Activated CD4-positive, alpha-beta T cell treated with anti-CD3 and anti-CD28 coated beads, Interleukin-2, amount 50 U/mL, for 4 hours (primary cell): Measurements from ENCODE around the gene MSH5.
A peak's percentile ranks its signal among the peaks of the same experiment; 100 is the strongest.

Experiments used
- DNase-seq, 2 experiments: peaks; one replicate each; pipeline ENCODE4 v3.0.0-alpha.2; 2020

MSH5 gene

GRCh38 chr6:31762356-31762755 is 22.6 kb downstream of the MSH5 start, which contains the start of gene SAPCD1:
TSS of gene SAPCD1 (plus strand) at chr6:31762656. CDS start at chr6:31763055, 399 bp downstream.
- no peak for DNase-seq

DNA sequence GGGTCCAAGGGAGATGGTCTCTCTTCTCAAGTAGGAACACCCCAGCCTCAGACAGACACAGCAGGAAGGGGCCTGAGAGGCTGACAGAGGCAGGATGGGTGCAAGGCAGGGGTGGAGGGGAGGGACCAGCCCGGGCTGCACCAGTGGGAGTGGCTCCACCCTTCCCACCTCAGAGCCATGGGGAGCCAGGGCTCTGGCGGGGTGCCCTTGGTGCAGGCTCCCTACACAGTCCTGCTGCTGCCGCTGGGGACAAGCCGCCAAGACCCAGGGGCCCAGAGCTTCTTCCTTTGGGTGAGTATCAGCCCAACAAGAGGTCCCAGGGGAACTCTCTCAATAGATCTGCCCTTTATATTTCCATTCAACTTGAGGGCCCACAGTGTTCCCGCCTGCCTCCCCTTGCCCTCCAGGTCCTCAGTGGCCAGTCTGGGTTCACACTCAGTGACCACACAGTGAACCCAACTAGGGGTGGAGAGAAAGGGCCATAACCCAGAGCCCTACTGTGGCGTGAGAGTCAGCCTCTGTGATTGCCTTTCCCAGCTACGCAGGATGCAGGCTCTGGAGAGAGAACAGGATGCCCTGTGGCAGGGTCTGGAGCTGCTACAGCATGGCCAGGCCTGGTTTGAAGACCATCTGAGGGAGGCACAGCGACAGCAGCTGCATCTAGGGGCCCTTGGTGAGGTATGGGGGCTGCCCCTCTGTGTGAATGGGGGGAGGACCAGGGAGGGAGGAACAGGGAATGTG is 23.2 kb downstream of the MSH5 start:
- DNase-seq = no peak

- no peak for DNase-seq
Observed at GRCh38 chr6:31763619-31763940, 23.8 kb downstream of the MSH5 start.

GRCh38 chr6:31764198-31764597 is 24.4 kb downstream of the MSH5 start:
- DNase-seq = no peak

- DNase-seq = no peak
Observed at GRCh38 chr6:31765559-31765909, 25.7 kb downstream of the MSH5 start.

GRCh38 chr6:31765910-31766794 is 26.3 kb downstream of the MSH5 start:
- DNase-seq = no peak

DNA sequence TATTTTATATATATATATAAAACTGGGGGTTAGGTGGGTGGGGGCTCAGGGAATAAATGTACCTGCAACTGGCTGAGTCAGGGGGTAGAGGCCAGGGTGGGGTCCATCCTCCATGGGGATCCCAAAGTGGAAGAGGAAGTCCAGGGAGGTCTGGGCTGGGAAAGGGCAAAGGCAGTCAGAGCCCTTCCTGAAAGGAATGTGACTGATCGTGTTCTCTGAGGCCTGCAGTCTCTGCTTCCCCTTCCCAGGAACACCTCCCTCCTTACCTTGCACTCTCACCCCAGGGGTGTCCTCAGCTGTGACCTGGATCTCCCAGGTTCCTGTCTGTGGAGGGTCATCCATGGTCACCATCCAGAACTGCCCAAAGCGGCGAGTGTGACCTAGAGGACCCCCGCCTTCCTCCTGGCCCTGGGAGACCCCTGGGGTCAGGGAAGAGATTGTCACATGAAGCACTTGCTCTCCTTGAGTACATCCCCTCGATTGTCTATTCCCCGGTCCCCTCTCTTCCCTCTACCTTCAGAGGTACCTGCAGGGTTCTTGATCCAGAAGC is 27.4 kb downstream of the MSH5 start:
- DNase-seq = no peak

GRCh38 chr6:31768363-31769257 is 28.8 kb downstream of the MSH5 start:
- no peak for DNase-seq

DNA sequence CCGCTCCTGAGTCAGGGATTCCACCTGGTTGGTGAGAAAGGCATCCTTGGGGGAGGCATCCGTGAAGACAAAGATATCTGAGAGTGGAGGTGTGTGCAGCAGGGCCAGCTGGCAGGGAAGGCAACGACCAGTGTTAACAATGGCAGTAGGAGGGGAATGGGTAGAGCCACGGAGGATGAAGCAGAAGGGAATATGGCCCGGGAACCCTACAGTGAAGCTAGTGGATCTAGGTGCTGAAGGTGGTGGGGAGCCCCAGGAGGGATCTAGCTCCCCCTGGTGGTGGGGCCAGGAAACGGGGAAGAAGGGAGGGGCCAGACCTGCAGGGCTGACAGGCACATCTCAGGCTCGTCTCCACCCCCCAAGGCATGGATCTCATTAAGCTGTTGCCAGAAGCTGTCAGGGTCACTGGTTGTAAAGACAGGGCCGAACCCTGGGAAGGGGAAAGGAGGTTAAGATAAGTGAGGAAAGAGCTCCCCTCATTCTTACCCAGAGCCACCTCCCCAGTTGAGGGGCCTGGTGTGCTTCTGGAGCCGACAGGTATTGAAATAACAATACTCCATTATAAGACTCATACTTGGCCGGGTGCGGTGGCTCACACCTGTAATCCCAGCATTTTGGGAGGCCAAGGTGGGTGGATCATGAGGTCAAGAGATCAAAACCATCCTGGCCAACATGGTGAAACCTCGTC is 30.0 kb downstream of the MSH5 start:
- peak; percentile 76 to 79 for DNase-seq

- no peak for DNase-seq
Observed at GRCh38 chr6:31770860-31771259, 31.1 kb downstream of the MSH5 start.

- peak; percentile 37 to 47 for DNase-seq
Observed at GRCh38 chr6:31771992-31772358, 32.2 kb downstream of the MSH5 start.

DNA sequence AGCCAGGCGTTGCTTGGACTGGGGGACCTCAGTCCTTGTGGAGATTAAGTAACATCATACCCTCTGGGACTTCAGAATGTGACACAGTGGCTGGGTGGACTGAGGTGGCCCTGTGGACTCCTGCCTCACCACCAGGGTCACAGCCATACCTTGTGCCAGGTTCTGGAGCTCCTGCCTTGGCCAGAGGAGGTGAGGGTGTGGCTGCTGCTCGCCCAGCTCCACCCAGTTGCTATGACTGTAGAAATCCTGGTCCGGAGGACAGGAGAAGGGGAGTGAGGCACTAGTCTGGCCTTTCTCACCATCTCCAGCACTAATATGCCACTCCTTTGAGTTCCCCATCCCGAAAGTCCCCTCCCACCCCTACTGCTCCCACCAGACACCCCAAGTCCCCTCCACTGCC is 35.4 kb downstream of the MSH5 start:
- DNase-seq = no peak

GRCh38 chr6:31775633-31776484 is 36.1 kb downstream of the MSH5 start:
- no peak for DNase-seq

DNA sequence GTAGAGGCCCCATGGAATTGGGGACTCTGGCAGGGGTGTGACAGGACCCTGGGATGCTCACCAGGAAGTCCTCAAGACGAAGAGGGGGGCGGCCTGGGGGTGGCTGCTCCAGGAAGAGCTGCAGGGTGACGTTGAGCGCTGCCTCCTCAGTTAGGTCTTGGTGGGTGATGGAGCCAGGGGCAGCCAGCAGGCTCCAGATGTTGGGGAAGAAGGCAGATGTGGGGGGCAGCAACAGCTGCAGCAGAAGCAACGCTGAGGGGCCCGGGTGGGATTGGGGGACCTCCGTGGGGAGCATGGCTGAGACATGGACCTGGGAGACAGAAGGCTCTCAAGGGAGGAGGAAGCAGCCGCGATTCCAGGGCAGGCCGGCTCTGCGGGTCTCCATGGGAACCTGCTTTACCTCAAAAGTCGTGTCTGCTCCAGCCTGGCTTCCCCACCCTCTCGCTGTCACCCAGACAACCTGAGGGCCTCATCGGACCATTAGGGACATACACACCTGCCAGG is 36.7 kb downstream of the MSH5 start:
- no peak for DNase-seq

- DNase-seq = peak; percentile 70 to 78
Observed at GRCh38 chr6:31776989-31777666, 37.3 kb downstream of the MSH5 start, which contains the start of gene VWA7. TSS of gene VWA7 (minus strand) at chr6:31777328. CDS start at chr6:31776779, 549 bp downstream.

- no peak for DNase-seq
Observed at GRCh38 chr6:31777667-31778050, 37.9 kb downstream of the MSH5 start.

DNA sequence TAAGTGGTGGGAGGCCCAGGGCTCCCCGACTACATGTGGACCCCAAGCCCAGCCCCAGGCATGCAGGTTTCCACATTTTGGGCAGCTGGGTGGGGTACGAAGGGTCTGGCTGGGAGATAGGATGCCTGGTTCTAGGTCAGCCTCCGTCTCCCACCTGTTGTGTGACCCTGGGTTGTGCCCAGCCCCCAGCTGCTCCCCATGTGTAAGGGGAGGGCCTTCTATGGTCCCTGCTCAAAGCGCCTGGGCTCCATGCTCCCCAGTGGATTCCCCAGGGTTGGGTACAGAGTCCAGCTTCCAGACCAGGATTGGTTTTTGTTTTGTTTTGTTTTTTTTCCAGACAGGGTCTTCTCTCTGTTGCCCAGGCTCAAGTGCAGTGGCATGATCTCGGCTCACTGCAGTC is 38.4 kb downstream of the MSH5 start:
- DNase-seq = no peak

DNA sequence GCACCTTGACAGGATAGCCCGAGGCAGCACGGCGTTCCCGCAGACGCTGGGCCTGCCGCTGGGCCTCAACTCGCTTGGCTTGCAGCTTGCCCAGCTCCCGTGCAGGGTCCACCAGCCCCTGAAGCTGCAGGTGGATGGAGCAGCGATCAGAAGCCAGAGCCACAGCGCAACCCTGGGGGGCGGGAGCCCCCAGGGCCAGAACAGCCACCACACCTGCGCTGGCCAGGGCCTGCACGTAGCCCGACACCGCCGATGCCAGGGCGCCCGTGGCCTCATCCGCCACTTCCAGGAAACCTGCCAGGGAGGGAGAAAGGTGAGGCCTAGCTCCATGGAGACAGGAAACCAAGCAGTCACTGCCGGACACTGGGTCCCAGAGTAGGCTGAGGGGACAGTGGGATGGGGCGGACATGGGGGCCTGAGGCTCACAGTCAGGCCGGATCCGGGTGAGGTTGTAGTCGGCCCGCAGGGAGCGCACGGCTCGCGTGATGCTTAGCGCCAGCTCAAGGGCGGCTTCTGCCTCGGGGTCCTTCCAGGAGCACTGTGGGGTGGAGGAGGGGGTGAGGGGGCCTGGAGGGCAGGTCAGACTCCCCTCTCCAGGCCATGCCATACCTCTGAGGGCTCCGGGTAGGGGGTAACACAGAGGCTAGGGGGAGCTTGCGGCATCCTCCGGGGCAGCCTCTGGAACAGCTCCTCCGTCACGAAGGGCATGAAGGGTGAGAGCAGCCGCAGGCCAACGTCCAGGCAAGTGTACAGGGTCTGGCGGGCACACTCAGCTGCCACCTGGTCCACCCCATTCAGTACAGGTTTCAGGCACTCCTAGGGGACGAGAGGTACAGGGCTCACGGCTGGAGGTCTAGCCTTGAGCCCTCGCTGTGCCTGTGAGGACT is 39.4 kb downstream of the MSH5 start:
- DNase-seq = no peak

DNA sequence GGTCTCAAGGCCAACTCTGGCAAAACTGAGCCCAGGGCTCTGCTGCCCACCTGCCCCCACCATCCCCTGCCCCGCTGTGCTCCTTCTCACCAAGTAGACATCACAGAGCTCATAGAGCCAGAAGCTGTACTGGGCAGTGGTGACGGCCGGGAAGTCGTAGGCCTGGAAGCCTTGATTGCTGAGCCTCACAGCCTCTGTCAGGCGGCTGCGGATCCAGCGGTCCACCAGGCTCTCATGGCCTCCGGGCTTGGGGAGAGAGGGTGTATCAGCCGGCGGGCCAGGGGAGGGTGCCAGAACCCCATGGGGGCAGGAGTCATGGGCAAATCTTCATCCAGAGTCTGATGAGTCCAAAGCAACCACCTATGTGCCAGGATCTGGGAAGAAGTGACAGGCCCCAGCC is 40.1 kb downstream of the MSH5 start:
- DNase-seq = no peak
